ENCODE results near the gene KRT6A.

- TF ChIP-seq MAFK (IDR thresholded peaks at IDR 0.05; ENCODE audit: partially characterized antibody) (no peak), BHLHE40 (IDR thresholded peaks at IDR 0.05; ENCODE audit: low read depth, low read length) (no peak), REST (IDR thresholded peaks at IDR 0.05) (no peak), HOXB13 (CRISPR knock-in tag; IDR thresholded peaks at IDR 0.05; ENCODE audit: low read depth) (no peak), CTCF (IDR thresholded peaks at IDR 0.05) (no peak), POLR2A (IDR thresholded peaks at IDR 0.05; ENCODE audit: low read length) (no peak), PBX3 (IDR thresholded peaks at IDR 0.05) (no peak), USF2 (IDR thresholded peaks at IDR 0.05) (no peak), ESRRA (IDR thresholded peaks at IDR 0.05; ENCODE audit: borderline replicate concordance, low read length) (no peak), JUNB (IDR thresholded peaks at IDR 0.05) (no peak), FOSL2 (IDR thresholded peaks at IDR 0.05) (no peak), FOSL2 (CRISPR knock-in tag; IDR thresholded peaks at IDR 0.05) (no peak), CHD4 (IDR thresholded peaks at IDR 0.05; ENCODE audit: borderline replicate concordance) (no peak), EHMT2 (IDR thresholded peaks at IDR 0.05; ENCODE audit: low read depth) (no peak)
These were observed 25.7 kb upstream of the KRT6A start for GRCh38 chr12:52518574-52519386.
